DND-41 (cell line): ENCODE data around the gene SLC26A6.

Source experiments
- EZH2 ChIP-seq: IDR thresholded peaks from 3 replicates; pipeline ENCODE4 v1.6.1; 2012; ENCODE audit warnings: borderline replicate concordance, low read depth, mild to moderate bottlenecking, moderate library complexity, low read length, inconsistent platforms; ENCODE audit not compliant: severe bottlenecking
- TF ChIP-seq, protein P1 (sequence below): IDR thresholded peaks from 2 replicates; pipeline ENCODE4 v1.5.1; 2012; ENCODE audit warnings: borderline replicate concordance, low read length, moderate library complexity, mild to moderate bottlenecking; ENCODE audit not compliant: poor library complexity, severe bottlenecking; ENCODE audit errors: extremely low read depth

DNA sequence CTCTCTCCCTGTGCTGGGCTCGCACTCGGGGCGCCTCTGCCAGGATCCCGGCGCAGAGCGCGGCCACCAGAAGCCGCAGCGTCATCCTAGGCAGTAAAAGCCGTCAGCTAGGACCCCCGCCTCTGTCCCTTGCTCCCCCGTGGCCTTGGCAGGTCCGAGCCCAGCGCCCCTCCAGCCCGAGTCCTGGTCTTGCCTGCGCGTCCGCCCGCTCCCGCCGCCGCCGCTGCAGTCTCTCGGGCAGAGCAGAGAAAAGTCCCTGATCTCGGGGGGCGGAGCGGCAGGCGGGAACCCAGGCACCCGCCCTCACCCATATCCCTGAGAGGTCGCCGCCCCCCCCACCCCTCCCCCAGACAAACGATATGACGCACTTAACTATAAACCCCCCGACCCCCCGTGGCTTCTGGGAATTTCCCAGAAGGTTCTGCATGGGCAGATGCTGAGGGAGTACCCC is 40.2 kb downstream of the SLC26A6 start, which contains the start of gene COL7A1:
- TF ChIP-seq, protein P1, sequence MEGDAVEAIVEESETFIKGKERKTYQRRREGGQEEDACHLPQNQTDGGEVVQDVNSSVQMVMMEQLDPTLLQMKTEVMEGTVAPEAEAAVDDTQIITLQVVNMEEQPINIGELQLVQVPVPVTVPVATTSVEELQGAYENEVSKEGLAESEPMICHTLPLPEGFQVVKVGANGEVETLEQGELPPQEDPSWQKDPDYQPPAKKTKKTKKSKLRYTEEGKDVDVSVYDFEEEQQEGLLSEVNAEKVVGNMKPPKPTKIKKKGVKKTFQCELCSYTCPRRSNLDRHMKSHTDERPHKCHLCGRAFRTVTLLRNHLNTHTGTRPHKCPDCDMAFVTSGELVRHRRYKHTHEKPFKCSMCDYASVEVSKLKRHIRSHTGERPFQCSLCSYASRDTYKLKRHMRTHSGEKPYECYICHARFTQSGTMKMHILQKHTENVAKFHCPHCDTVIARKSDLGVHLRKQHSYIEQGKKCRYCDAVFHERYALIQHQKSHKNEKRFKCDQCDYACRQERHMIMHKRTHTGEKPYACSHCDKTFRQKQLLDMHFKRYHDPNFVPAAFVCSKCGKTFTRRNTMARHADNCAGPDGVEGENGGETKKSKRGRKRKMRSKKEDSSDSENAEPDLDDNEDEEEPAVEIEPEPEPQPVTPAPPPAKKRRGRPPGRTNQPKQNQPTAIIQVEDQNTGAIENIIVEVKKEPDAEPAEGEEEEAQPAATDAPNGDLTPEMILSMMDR, result no peak
- no peak for TF ChIP-seq EZH2
